Caco-2 (cell line): ENCODE results near the gene A4GALT. TPM values are rescaled to one million over a fixed set of nuclear protein-coding genes. Genes with fewer than 3 reads are reported as not detected.
A peak's percentile ranks its signal among the peaks of the same experiment; 100 is the strongest.

Experiments
- BruUV-seq: library from RNA; stranded (reverse); fragments of 400-500 nt; replicated peaks from 2 replicates; lab custom pipeline; 2021; lab: Mats Ljungman, UMichigan
- CTCF ChIA-PET: fragments of 300-600 bp; sonication (Branson Sonifier 250); formaldehyde crosslinking; loops from one replicate; lab custom pipeline; 2022; ENCODE audit warnings: antibody characterized with exemption; lab: Charles Lee
- POLR2A ChIA-PET: fragments of 300-600 bp; sonication (Branson Sonifier 250); formaldehyde crosslinking; loops from one replicate; lab custom pipeline; 2022; ENCODE audit warnings: antibody characterized with exemption; lab: Charles Lee
- DNase-seq, 2 experiments: peaks; one replicate each; pipeline versions ENCODE4 v3.0.0 to v3.0.0-alpha.2; 2020 to 2022
- H3K27me3 ChIP-seq: replicated peaks from 2 replicates; pipeline ENCODE4 v1.6.0; 2011; ENCODE audit warnings: low read length; ENCODE audit not compliant: control insufficient read depth, insufficient read depth
- H3K36me3 ChIP-seq: 2 replicates; pipeline ENCODE4 v1.5.1; 2011; ENCODE audit warnings: low read length; ENCODE audit not compliant: control insufficient read depth, insufficient read depth
- H3K4me1 ChIP-seq: fragments of 250-450 bp; sonication (Bioruptor Pico); 2 replicates; pipeline ENCODE4 v1.5.1; 2020; ENCODE audit warnings: mild to moderate bottlenecking
- H3K4me3 ChIP-seq: 2 replicates; pipeline ENCODE4 v1.5.1; 2011; ENCODE audit warnings: low read depth, mild to moderate bottlenecking, control low read depth, low read length
- H3K9me3 ChIP-seq: fragments of 250-450 bp; sonication (Bioruptor Pico); 2 replicates; pipeline ENCODE4 v1.5.1; 2020; ENCODE audit warnings: mild to moderate bottlenecking, moderate library complexity
- H3K27ac Mint-ChIP-seq: one replicate; pipeline ENCODE4 v1.8.0; 2022; ENCODE audit warnings: mixed read lengths; ENCODE audit not compliant: unreplicated experiment
- H3K27me3 Mint-ChIP-seq: one replicate; pipeline ENCODE4 v1.8.0; 2022; ENCODE audit warnings: mixed read lengths; ENCODE audit not compliant: insufficient read depth, unreplicated experiment
- H3K36me3 Mint-ChIP-seq: one replicate; pipeline ENCODE4 v1.8.0; 2022; ENCODE audit warnings: mild to moderate bottlenecking, mixed read lengths; ENCODE audit not compliant: insufficient read depth, unreplicated experiment
- H3K4me1 Mint-ChIP-seq: one replicate; pipeline ENCODE4 v1.8.0; 2022; ENCODE audit warnings: low read depth, mixed read lengths; ENCODE audit not compliant: unreplicated experiment
- H3K4me3 Mint-ChIP-seq: one replicate; pipeline ENCODE4 v1.8.0; 2022; ENCODE audit warnings: mild to moderate bottlenecking, moderate library complexity, mixed read lengths; ENCODE audit not compliant: unreplicated experiment
- H3K9me3 Mint-ChIP-seq: one replicate; pipeline ENCODE4 v1.8.0; 2022; ENCODE audit warnings: mixed read lengths; ENCODE audit not compliant: unreplicated experiment
- CTCF ChIP-seq, 2 experiments: fragments of 200-600 bp in 1 of 2; IDR thresholded peaks; 1 replicate in 1 of 2; 2 replicates in 1 of 2; pipeline versions ENCODE4 v1.5.1 to v1.8.0; 2011 to 2022; ENCODE audit warnings: antibody characterized with exemption in 1 of 2, control low read depth in 1 of 2, inconsistent platforms in 1 of 2, low read depth in 1 of 2, low read length in 1 of 2, mild to moderate bottlenecking in 1 of 2, moderate library complexity in 1 of 2; ENCODE audit not compliant: insufficient read depth in 1 of 2, severe bottlenecking in 1 of 2, unreplicated experiment in 1 of 2
- intact Hi-C: fragments of 100-400 bp; cut with micrococcal nuclease; formaldehyde crosslinking; loops from one replicate; pipeline ENCODE4 v1.10.0; 2022; ENCODE audit not compliant: unreplicated experiment
- total RNA-seq: library from RNA; stranded (reverse); gene quantifications from 2 replicates; pipeline ENCODE4 v1.2.3, GENCODE V29; 2022

The A4GALT gene
- total RNA-seq, 1 experiment from 2014 or later: 16.2 TPM

DNA sequence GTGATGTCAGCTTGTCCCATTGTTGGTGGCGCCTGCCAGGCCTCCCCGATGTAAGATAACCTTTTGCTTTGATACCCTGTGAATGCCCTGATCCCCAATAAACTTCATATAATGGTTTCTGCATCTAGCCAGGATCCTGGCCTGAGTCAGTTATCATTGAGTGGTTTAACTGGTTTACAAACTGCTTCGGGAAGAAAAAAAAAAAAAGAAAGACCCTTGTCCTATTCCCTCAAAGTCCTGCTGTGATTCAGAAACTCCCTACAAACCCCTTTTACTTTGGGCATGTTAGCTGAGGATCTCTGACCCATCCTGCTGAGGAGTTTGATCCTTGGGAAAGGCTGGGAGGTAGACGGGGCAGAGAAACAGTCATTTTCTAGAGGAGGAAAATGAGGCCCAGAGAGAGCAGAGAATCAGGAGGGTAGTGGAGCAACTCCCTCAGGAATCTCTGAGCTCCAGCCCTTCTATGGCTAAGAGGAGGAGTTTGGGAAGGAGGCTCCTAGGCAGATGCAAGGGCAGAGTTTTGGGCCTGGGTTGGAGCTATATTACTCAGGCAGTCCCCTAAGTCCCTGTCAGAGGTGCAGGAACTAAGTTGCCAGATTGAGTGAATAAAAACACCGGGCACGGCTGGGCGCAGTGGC is 66.1 kb downstream of the A4GALT start:
- peak in 1 of 2 experiments; percentile 29 for DNase-seq
- intact Hi-C loops: loop anchor here (2.0 kb wide), 1 partner anchor 34 kb away; no protein-coding TSS in a partner anchor
- BruUV-seq: no TSS peak
- CTCF ChIA-PET: no interaction called here
- no peaks in the 10 kb centered on the region for H3K27me3 ChIP-seq
- no peaks in the 10 kb centered on the region for H3K36me3 ChIP-seq
- no peak for TF ChIP-seq CTCF (IDR thresholded peaks at IDR 0.05; ENCODE audit: insufficient read depth in 1 of 2, low read depth in 1 of 2, low read length in 1 of 2, severe bottlenecking in 1 of 2, unreplicated experiment in 1 of 2)
- H3K9me3 Mint-ChIP-seq: no peaks in the 10 kb centered on the region
- no peak overlapping the region for H3K4me3 Mint-ChIP-seq
- H3K4me1 Mint-ChIP-seq: peaks cover 24% of the 10 kb centered on the region
- H3K9me3 ChIP-seq: no peaks in the 10 kb centered on the region
- POLR2A ChIA-PET: interaction anchor here (0.6 kb wide), 1 partner anchor 360 kb away, joined by 3 read pairs; no protein-coding TSS in a partner anchor
- H3K27me3 Mint-ChIP-seq: no peaks in the 10 kb centered on the region
- no peak overlapping the region for H3K4me3 ChIP-seq
- no peaks in the 10 kb centered on the region for H3K36me3 Mint-ChIP-seq
- H3K4me1 ChIP-seq: peaks cover 19% of the 10 kb centered on the region
- peak overlapping the region; percentile 74 for H3K27ac Mint-ChIP-seq

DNA sequence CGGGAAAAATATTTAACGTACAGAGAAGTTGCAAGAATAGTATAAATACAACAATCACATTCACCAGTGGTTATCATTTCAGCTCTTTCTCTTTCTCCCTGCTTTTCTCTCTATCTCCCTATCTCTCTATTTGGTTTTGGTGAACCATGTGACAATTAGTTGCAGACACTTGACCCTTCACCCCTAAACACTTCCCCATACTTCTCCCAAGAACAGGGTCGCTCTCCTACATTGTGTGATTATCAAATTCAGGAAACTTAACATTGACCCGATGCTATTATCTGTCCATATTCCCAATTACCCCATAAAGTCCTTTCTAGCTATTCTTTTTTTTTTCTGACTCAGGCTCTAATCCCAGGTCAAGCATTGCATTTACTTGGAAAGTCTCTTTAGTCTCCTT is 66.7 kb downstream of the A4GALT start:
- ChIA-PET CTCF (interaction anchor here (0.6 to 0.8 kb wide), 2 partner anchors 18 to 166 kb away, joined by 3 read pairs; no protein-coding TSS in a partner anchor), POLR2A (interaction anchor here (0.6 kb wide), 1 partner anchor 360 kb away, joined by 3 read pairs; no protein-coding TSS in a partner anchor)
- no peaks in the 10 kb centered on the region for H3K9me3 ChIP-seq
- no peaks in the 10 kb centered on the region for H3K9me3 Mint-ChIP-seq
- H3K27me3 ChIP-seq: no peaks in the 10 kb centered on the region
- peaks cover 25% of the 10 kb centered on the region for H3K4me1 Mint-ChIP-seq
- peaks cover under 1% of the 10 kb centered on the region for H3K36me3 Mint-ChIP-seq
- H3K4me3 Mint-ChIP-seq: no peak overlapping the region
- no peaks in the 10 kb centered on the region for H3K27me3 Mint-ChIP-seq
- no peak overlapping the region for H3K4me3 ChIP-seq
- no peak for TF ChIP-seq CTCF (IDR thresholded peaks at IDR 0.05; ENCODE audit: insufficient read depth in 1 of 2, low read depth in 1 of 2, low read length in 1 of 2, severe bottlenecking in 1 of 2, unreplicated experiment in 1 of 2)
- no TSS peak for BruUV-seq
- peak overlapping the region; percentile 74 for H3K27ac Mint-ChIP-seq
- no peak for DNase-seq
- no peaks in the 10 kb centered on the region for H3K36me3 ChIP-seq
- intact Hi-C loops: loop anchor here (2.0 kb wide), 1 partner anchor 35 kb away; no protein-coding TSS in a partner anchor
- H3K4me1 ChIP-seq: peaks cover 19% of the 10 kb centered on the region

DNA sequence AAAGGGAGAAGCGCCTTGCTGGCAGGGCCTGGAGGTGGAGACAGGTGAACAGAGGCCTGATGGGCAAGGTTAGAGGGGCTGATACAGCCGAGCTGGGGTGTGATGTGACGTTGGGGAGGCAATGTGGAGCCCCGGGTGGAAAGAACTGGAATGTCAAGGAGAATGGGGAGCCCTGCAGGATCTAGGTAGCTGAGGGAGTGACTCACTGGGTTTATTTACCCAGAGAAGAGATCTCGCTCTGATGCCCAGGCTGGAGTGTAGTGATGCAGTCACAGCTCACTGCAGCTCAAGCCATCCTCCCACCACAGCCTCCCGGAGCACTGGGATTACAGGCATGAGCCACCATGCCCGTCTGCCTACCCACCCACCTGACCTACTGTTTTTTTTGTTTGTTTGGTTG is 69.5 kb downstream of the A4GALT start:
- Histone ChIP-seq H3K36me3 (no peaks in the 10 kb centered on the region), H3K9me3 (no peaks in the 10 kb centered on the region), H3K4me3 (no peak overlapping the region), H3K27me3 (no peaks in the 10 kb centered on the region), H3K4me1 (peaks cover 26% of the 10 kb centered on the region)
- peaks cover 6% of the 10 kb centered on the region for H3K36me3 Mint-ChIP-seq
- intact Hi-C loops: no loop called here
- H3K9me3 Mint-ChIP-seq: no peaks in the 10 kb centered on the region
- POLR2A ChIA-PET: no interaction called here
- TF ChIP-seq CTCF (IDR thresholded peaks at IDR 0.05; ENCODE audit: insufficient read depth in 1 of 2, low read depth in 1 of 2, low read length in 1 of 2, severe bottlenecking in 1 of 2, unreplicated experiment in 1 of 2): no peak
- no peak overlapping the region for H3K27ac Mint-ChIP-seq
- peaks cover 31% of the 10 kb centered on the region for H3K4me1 Mint-ChIP-seq
- CTCF ChIA-PET: no interaction called here
- no peak overlapping the region for H3K4me3 Mint-ChIP-seq
- DNase-seq: no peak
- BruUV-seq: no TSS peak
- H3K27me3 Mint-ChIP-seq: no peaks in the 10 kb centered on the region
